H1 (cell line): Measurements from ENCODE around the gene STIM1. TPM values are rescaled to one million over a fixed set of nuclear protein-coding genes. Genes with fewer than 3 reads are reported as not detected.

Source experiments
- SRF ChIP-seq: IDR thresholded peaks from 2 replicates; pipeline ENCODE4 v1.6.1; 2011; ENCODE audit warnings: mild to moderate bottlenecking, low read depth, low read length, moderate library complexity
- polyA plus RNA-seq, 7 experiments: library from polyadenylated mRNA; depleted of rRNA in 3 of 7; stranded (reverse) in 5 of 7; unstranded in 2 of 7; fragments of >200 nt in 5 of 7; fragments of 200-250 nt in 2 of 7; gene quantifications; 1 replicate in 5 of 7; 2 replicates in 1 of 7; 4 replicates in 1 of 7; pipeline versions ENCODE4 v1.2.1 to v1.2.3, GENCODE V29; 2011 to 2013; ENCODE audit warnings: missing spikeins in 2 of 7, mixed read lengths in 2 of 7
- total RNA-seq: library from RNA; stranded (reverse); fragmentation: NEBNext Ultra II Directional; extraction: Animal tissue kit (Norgen Biotek cat#: 25700); gene quantifications from 2 replicates; pipeline ENCODE4 v1.2.1, GENCODE V29; 2021

The STIM1 gene
- total and polyA plus RNA-seq, 2 of the 8 experiments (the other 6 are each of a cell fraction or from before 2014, with no cell fraction given) = 11.1 to 12.2 TPM

DNA sequence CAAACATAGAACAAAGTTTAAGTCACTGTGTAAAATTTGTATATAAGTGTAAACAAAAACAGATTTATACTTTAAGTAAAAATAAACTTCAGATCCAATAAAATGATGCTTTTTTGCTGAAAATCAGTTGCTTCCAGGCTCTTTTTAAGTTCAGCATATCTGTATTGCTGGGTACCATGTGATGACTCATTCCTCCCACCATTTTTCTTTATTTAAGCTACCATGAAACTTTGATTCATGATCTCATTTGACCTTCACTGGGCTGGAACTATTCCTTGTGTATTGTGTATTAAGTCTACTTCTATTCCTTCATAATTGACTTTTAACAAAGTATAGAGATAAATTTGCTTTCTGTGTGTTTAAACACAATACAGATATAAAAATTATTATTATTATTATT, 192.9 kb downstream of the STIM1 start (continued):
- TF ChIP-seq SRF = no peak
